ENCODE data around the gene ANKH.
"Not testable (repeated sequence)": the region's sequence is repeated elsewhere in the genome, so short reads cannot be mapped to it uniquely, and the experiment has no call there.

The ANKH gene

DNA sequence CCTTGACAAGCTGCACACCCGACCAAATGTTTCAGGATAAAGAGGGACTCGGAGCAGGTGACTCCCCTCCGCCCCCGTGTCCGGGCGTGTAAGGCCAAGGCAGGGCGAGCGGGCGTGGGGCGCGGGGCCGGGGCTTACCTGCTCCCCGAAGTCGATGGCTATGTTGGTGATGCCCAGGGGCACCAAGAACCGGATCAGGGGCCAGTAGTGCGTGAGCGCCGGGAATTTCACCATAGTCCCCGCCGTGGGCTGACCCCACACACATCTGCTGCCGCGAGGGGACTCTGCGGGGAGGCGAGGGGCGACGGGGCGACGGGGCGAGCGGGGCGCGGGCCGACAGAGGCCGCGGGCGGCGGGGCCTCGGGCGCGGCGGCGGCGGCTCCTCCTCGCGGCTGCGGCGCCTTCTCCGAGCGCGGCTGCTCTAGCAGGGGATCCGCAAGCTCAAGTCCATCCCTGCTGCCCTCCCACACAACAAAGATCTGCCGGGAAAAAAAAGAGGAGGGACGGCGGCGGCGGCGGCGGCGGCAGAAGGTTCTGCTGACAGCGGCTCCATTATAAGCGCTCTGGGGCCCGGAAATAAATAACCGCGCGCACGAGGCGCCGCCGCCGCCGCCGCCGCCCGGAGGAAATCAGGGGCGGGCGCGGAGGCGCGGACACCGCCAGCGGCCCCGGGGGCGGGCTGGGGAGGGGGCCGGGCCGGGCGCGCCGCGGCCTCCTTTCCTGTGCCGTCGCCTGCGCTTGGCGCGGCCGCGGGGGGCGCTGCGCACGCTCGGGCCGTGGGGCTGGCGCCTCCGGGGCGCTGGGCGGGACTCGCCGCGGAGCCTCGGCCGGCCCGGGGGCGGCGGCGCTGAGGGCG is at the start of gene ANKH:
Gene ANKH (minus strand): TSS at position 565 of the 856 bp plus-strand sequence. CDS start 331 bp downstream, at position 234.
- H3K4me3 ChIP-seq (ENCODE audit: low read length), result peak within 1 kb of the TSS; percentile 70
- no peak for TF ChIP-seq ZNF274 (IDR thresholded peaks at IDR 0.05; ENCODE audit: low read depth, low read length)

DNA sequence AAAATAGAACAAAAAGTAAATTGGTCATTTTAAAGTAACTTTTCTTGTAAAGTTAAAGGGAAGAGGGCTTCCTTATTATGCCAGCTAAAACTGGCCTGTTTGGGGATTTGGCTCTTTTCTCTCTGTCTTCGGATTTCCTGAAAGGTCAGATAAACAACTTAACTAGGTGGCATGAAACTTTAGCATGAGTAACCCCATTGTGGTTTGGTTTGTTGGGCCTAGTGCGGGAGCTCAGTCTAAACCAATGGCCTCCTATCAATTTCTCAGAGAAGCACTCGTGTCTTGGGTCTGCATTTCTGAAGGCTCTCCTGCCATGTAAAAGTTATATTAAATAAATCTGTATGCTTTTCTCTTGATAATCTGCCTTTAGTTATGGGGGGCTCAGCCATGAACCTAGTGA is 48.5 kb upstream of the ANKH start:
- no peak overlapping the region for H3K4me3 ChIP-seq (ENCODE audit: low read length)
- no peak for TF ChIP-seq ZNF274 (IDR thresholded peaks at IDR 0.05; ENCODE audit: low read depth, low read length)

DNA sequence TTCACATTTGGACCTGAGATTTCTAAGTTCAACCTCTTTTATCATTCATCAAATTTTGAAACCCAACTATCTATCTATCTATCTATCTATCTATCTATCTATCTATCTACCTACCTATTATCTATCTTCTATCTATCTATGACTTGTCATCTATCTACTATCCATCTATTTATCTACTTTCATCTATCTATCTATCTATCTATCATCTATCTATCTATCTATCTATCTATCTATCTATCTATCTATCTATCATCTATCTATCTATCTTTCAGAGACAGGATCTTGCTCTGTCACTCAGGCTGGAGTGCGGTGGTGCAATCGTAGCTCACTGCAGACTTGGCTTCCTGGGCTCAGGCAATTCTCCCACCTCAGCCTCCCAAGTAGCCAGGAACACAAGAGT is 47.5 kb upstream of the ANKH start:
- H3K4me3 ChIP-seq (ENCODE audit: low read length), result not testable (repeated sequence)

DNA sequence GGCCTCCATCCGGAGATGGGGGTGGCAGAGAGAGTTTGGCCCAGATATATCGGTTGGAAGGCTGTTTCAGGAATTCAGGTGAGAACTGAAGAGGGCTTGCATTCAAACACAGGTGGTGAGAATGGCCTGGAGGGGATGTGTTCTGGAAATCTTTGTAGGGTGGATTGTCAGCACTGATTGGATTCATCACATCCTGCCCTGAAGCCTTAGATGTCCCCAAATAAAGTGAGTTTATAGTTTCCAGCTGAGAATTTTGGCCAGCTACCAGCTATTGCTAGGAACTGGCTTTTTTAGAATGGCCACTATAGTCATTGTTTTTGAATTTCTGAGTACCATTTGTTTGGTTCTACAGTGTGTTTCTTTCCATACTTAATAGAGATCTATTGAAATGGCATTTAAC is 46.1 kb upstream of the ANKH start:
- no peak for TF ChIP-seq ZNF274 (IDR thresholded peaks at IDR 0.05; ENCODE audit: low read depth, low read length)
- H3K4me3 ChIP-seq (ENCODE audit: low read length), result no peak overlapping the region

DNA sequence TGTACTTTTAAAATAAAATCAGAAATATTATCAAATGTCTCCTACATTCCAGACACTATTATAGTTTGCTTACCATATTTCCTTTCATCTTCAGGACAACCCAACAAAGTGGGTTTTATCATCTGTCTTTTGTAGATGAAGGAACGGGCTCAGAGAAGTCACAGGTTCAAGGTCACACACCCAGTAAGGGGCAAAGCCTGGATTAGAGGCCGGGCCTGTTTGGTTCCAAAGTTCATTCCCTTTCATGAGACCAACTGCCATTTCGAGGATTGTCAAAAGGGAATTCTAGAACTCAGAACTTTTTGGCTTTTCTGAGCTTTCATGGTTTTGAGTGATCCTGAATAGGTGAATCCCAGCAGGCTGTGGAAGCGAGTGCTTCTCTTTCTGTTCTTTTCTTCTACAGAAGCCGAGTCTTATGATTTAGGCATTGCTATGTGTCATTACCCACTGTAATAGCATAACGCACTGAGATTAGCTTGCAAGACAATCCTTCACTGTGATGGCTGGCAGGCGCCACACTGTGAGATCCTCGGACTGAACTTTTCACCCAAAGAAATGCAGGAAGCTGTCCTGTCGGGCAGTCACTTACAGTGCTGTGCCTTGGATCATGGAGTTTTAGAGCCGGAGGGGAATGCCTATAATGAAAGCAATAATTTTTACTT is 43.8 kb upstream of the ANKH start:
- H3K4me3 ChIP-seq (ENCODE audit: low read length), result no peak overlapping the region
- no peak for TF ChIP-seq ZNF274 (IDR thresholded peaks at IDR 0.05; ENCODE audit: low read depth, low read length)

DNA sequence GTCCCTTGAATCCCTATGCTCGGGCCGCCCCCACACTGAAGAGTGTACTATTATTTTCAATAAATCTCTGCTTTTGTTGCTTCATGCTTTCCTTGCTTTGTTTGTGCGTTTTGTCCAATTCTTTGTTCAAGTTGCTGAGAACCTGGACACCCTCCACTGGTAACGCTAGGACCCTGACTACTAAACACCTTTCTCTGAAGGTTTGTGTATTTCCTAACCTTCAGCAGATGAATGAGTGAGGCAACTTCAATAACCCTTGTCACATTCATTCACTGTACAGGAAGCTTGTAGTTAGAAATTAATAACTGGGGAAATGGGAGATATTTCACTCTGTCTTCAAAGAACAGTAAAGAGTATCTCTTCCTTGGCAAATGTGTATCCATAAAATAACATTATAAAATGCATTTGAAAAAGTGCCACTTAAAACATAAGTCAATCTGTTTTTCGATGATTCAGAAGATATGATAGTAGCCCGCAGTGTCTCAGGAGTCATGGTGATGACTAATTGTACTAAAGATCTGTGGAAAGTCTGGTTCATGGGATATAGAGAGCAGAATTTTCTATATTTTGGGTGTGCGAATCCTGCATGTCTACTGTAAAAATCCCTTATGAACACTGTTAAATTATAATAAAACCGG is 43.2 kb upstream of the ANKH start:
- no peak for TF ChIP-seq ZNF274 (IDR thresholded peaks at IDR 0.05; ENCODE audit: low read depth, low read length)
- H3K4me3 ChIP-seq (ENCODE audit: low read length), result no peak overlapping the region

DNA sequence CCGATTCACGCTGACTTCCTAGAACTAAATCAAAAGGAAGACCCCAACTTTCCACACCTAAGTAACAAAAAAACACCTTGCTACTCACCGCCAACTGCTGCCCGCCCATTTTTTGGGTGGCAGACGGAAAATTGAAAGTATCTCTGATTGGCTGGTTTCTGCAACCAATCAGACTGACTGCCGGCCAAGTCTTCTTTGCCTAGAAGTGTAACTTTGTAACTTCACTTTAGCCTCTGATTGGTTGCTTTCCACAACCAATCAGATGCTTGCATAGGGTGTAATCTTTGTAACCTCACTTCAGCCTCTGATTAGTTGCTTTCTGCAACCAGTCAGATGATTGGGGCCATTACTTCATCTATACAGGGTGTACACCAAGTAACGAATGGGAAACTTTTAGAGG is 42.6 kb upstream of the ANKH start:
- no peak overlapping the region for H3K4me3 ChIP-seq (ENCODE audit: low read length)
- no peak for TF ChIP-seq ZNF274 (IDR thresholded peaks at IDR 0.05; ENCODE audit: low read depth, low read length)

DNA sequence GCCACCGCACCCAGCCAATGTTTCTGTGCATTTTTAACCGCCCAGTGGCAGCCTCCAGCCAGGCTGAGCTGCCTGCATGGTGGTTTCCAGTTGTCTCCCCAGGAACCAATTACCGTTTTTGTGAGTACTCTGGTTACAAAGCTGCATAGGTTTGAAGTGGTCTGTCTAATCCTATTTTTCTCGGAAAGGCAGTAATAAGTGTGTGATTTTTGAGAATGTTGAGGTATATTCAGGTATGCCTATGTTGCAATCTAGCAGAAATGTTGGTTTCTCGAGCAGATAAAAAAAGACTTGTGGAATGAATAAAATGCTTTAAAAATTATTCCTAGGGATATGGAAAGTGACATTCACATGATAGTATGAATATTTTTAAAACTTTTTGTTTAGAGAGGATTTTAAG is 41.5 kb upstream of the ANKH start:
- no peak overlapping the region for H3K4me3 ChIP-seq (ENCODE audit: low read length)
- TF ChIP-seq ZNF274 (IDR thresholded peaks at IDR 0.05; ENCODE audit: low read depth, low read length), result no peak

DNA sequence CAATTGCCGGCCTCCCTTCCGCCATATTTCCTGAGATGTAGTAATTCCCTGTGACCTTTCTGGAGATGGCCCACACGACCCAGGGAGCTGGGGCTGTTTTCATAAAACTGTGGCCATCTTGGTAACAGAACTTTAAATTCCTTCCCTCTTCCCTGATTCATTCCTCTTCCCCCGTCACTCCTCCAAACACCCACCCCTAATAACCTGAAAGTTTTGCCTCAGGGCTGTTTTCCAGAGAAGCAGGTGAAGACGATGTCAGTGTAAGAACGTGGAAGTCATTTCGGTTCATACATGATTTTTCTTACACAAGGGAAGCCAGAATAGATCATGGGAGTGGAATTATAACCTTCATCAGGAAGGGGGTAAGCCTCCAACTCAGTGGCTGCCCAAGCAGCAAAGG is 40.6 kb upstream of the ANKH start:
- no peak for TF ChIP-seq ZNF274 (IDR thresholded peaks at IDR 0.05; ENCODE audit: low read depth, low read length)
- no peak overlapping the region for H3K4me3 ChIP-seq (ENCODE audit: low read length)

DNA sequence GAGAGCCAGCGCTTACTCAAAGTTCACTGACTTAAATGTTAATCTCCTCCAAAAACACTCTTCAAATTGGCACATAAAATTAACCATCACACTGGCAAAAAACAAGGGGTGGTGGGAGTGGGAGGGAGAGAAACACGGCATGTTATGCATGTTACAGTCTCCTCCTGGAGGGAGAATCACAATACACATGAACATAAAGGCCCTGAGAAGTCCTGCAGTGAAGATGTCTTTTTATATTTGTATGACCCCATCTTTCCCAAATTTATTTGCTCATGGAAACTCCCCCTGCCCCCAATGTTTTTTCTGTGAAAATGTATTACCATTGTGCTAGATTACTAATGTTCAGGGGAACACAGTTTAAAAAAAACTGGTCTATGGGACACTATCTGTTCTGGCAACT is 37.8 kb upstream of the ANKH start:
- TF ChIP-seq ZNF274 (IDR thresholded peaks at IDR 0.05; ENCODE audit: low read depth, low read length), result no peak
- H3K4me3 ChIP-seq (ENCODE audit: low read length), result no peak overlapping the region

DNA sequence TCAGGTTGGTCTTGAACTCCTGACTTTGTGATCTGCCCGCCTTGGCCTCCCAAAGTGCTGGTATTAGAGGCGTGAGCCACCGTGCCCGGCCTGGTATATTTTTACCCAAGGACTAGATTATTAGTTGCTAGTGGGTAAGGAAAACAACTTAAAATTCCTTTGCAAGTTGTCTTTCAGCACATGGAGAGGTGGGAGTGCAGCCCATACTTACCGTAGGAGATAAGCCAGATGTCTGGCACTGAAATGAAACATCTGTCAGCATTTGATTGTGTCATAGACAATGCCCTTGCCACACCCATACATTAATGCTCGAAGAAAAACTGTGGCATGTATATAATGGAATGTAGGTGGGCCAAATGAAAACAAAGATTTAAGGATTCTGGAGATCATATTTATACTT is 36.6 kb upstream of the ANKH start:
- no peak overlapping the region for H3K4me3 ChIP-seq (ENCODE audit: low read length)
- TF ChIP-seq ZNF274 (IDR thresholded peaks at IDR 0.05; ENCODE audit: low read depth, low read length), result no peak

DNA sequence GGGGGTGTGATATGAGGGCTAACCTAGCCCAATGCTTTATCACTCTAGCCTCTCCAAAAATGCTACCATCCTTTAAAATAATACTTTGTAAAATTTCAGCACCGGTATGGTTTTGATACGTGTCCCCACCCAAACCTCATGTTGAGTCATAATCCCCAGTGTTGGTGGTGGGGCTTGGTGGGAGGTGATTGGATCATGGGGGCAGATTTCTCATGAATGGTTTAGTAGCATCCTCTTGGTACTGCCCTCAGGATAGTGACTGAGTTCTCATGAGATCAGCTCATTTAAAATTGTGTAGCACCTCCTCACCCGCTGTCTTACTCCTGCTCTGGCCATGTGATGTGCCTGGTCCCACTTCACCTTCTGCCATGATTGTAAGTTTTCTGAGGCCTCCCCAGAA is 35.0 kb upstream of the ANKH start:
- H3K4me3 ChIP-seq (ENCODE audit: low read length), result no peak overlapping the region
- no peak for TF ChIP-seq ZNF274 (IDR thresholded peaks at IDR 0.05; ENCODE audit: low read depth, low read length)

DNA sequence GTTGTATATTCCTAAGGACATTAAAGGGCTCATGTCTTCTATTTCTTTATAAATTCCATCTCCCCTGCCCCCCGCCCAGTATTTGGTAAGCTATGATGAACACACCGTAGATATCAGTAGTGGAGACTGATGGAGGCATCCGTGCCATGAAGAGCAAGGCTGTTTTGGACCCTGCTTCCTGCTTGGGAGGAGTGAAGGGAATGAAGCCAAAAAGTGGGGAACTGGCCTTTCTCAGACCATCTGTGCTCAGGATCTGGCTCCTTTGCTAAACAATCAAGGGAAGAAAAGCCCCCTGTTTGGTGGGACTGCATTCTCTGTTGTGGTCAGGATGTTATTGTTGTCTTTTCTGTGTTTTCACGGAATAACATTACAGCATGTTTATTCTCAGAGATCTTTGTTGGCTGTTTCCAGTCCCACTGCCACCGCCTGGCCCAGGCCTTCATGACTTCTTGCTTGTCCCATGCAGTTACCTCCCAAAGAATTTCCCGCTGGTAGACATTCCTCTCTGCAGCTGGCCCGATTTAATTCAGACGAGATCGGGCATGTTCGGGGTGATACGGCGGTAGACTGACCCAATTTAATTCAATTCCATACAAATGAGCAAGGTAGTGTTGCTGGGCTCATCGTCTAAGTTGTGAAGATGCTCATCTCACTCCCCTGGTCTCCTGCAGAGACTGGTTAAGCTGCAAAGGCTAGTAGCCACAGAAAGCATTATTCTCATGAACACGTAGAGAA is 31.4 kb upstream of the ANKH start:
- TF ChIP-seq ZNF274 (IDR thresholded peaks at IDR 0.05; ENCODE audit: low read depth, low read length), result no peak
- no peak overlapping the region for H3K4me3 ChIP-seq (ENCODE audit: low read length)

DNA sequence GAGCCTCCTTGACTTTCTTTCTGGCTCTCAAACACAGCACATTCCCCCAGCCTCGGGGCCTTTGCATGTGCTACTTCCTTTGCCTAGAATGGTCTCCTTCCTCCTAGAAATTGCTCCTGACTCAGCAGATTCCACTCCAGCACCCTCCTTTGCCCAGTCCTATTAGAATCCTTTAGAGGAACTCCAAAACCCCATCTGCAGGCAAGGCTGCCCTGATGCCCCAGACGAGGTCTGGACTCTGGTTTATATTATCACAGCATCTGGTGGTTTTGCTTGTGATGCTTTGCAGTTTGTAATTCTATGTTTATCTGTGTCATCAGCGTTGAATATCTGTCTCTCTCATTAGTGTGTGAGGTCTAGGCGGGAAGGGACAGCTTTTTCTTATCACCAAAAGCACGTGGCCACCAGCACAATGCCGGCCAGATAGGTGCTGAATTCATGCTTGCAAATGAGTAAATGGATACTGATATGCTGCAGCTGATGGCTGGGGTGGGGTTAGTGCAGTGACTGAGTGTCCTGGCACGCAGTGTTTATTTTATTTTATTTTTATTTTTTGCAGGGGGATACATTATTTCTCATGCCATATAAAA is 30.0 kb upstream of the ANKH start:
- TF ChIP-seq ZNF274 (IDR thresholded peaks at IDR 0.05; ENCODE audit: low read depth, low read length), result no peak
- no peak overlapping the region for H3K4me3 ChIP-seq (ENCODE audit: low read length)

All from GM08714 (cell line).